Caco-2 (cell line): ENCODE results near the gene MMP19. TPM values are rescaled to one million over a fixed set of nuclear protein-coding genes. Genes with fewer than 3 reads are reported as not detected.
"Not testable (repeated sequence)": the region's sequence is repeated elsewhere in the genome, so short reads cannot be mapped to it uniquely, and the experiment has no call there.

ENCODE experiments used
- BruUV-seq: library from RNA; stranded (reverse); fragments of 400-500 nt; replicated peaks from 2 replicates; lab custom pipeline; 2021; lab: Mats Ljungman, UMichigan
- CTCF ChIA-PET: fragments of 300-600 bp; sonication (Branson Sonifier 250); formaldehyde crosslinking; loops from one replicate; lab custom pipeline; 2022; ENCODE audit warnings: antibody characterized with exemption; lab: Charles Lee
- POLR2A ChIA-PET: fragments of 300-600 bp; sonication (Branson Sonifier 250); formaldehyde crosslinking; loops from one replicate; lab custom pipeline; 2022; ENCODE audit warnings: antibody characterized with exemption; lab: Charles Lee
- DNase-seq, 2 experiments: peaks; one replicate each; pipeline versions ENCODE4 v3.0.0 to v3.0.0-alpha.2; 2020 to 2022
- H3K27me3 ChIP-seq: replicated peaks from 2 replicates; pipeline ENCODE4 v1.6.0; 2011; ENCODE audit warnings: low read length; ENCODE audit not compliant: control insufficient read depth, insufficient read depth
- H3K36me3 ChIP-seq: 2 replicates; pipeline ENCODE4 v1.5.1; 2011; ENCODE audit warnings: low read length; ENCODE audit not compliant: control insufficient read depth, insufficient read depth
- H3K4me1 ChIP-seq: fragments of 250-450 bp; sonication (Bioruptor Pico); 2 replicates; pipeline ENCODE4 v1.5.1; 2020; ENCODE audit warnings: mild to moderate bottlenecking
- H3K4me3 ChIP-seq: 2 replicates; pipeline ENCODE4 v1.5.1; 2011; ENCODE audit warnings: low read depth, mild to moderate bottlenecking, control low read depth, low read length
- H3K9me3 ChIP-seq: fragments of 250-450 bp; sonication (Bioruptor Pico); 2 replicates; pipeline ENCODE4 v1.5.1; 2020; ENCODE audit warnings: mild to moderate bottlenecking, moderate library complexity
- H3K27ac Mint-ChIP-seq: one replicate; pipeline ENCODE4 v1.8.0; 2022; ENCODE audit warnings: mixed read lengths; ENCODE audit not compliant: unreplicated experiment
- H3K27me3 Mint-ChIP-seq: one replicate; pipeline ENCODE4 v1.8.0; 2022; ENCODE audit warnings: mixed read lengths; ENCODE audit not compliant: insufficient read depth, unreplicated experiment
- H3K36me3 Mint-ChIP-seq: one replicate; pipeline ENCODE4 v1.8.0; 2022; ENCODE audit warnings: mild to moderate bottlenecking, mixed read lengths; ENCODE audit not compliant: insufficient read depth, unreplicated experiment
- H3K4me1 Mint-ChIP-seq: one replicate; pipeline ENCODE4 v1.8.0; 2022; ENCODE audit warnings: low read depth, mixed read lengths; ENCODE audit not compliant: unreplicated experiment
- H3K4me3 Mint-ChIP-seq: one replicate; pipeline ENCODE4 v1.8.0; 2022; ENCODE audit warnings: mild to moderate bottlenecking, moderate library complexity, mixed read lengths; ENCODE audit not compliant: unreplicated experiment
- H3K9me3 Mint-ChIP-seq: one replicate; pipeline ENCODE4 v1.8.0; 2022; ENCODE audit warnings: mixed read lengths; ENCODE audit not compliant: unreplicated experiment
- CTCF ChIP-seq, 2 experiments: fragments of 200-600 bp in 1 of 2; IDR thresholded peaks; 1 replicate in 1 of 2; 2 replicates in 1 of 2; pipeline versions ENCODE4 v1.5.1 to v1.8.0; 2011 to 2022; ENCODE audit warnings: antibody characterized with exemption in 1 of 2, control low read depth in 1 of 2, inconsistent platforms in 1 of 2, low read depth in 1 of 2, low read length in 1 of 2, mild to moderate bottlenecking in 1 of 2, moderate library complexity in 1 of 2; ENCODE audit not compliant: insufficient read depth in 1 of 2, severe bottlenecking in 1 of 2, unreplicated experiment in 1 of 2
- intact Hi-C: fragments of 100-400 bp; cut with micrococcal nuclease; formaldehyde crosslinking; loops from one replicate; pipeline ENCODE4 v1.10.0; 2022; ENCODE audit not compliant: unreplicated experiment
- total RNA-seq: library from RNA; stranded (reverse); gene quantifications from 2 replicates; pipeline ENCODE4 v1.2.3, GENCODE V29; 2022

Gene MMP19
- total RNA-seq, 1 experiment from 2014 or later = 2.2 TPM

DNA sequence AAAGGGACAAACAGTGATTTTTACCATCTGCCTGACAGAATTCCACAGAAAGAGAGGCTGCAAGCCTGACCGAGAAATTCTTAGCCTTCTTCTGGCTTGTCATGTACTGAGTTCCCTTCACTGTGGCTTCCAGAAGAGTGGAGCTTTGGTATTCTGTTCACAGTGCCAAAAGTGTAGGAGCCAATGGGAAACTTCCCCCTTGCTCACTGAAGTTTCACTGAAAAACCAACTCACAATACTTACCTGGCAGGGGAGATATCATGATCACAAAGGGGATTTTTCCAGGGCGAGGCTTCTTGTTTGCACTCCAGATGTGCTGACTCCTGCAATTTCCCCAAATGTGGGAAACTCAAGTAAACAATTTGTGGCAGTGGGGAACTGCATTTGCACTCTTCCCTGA is 31.7 kb upstream of the MMP19 start:
- CTCF ChIA-PET = no interaction called here
- no TSS peak for BruUV-seq
- H3K27ac Mint-ChIP-seq = no peak overlapping the region

GRCh38 chr12:55866454-55867004 is 23.8 kb upstream of the MMP19 start:
- H3K4me3 ChIP-seq, CTCF ChIA-PET, H3K4me3 Mint-ChIP-seq, DNase-seq, H3K27ac Mint-ChIP-seq, H3K36me3 ChIP-seq, H3K27me3 Mint-ChIP-seq, H3K36me3 Mint-ChIP-seq, H3K27me3 ChIP-seq, H3K9me3 Mint-ChIP-seq, intact Hi-C loops, H3K4me1 ChIP-seq, H3K9me3 ChIP-seq, BruUV-seq, POLR2A ChIA-PET, H3K4me1 Mint-ChIP-seq: not testable (repeated sequence)

More for the DNA sequence above, 31.7 kb upstream of the MMP19 start:
- Mint-ChIP-seq H3K27me3 (no peaks in the 10 kb centered on the region), H3K9me3 (peaks cover 12% of the 10 kb centered on the region), H3K4me1 (no peaks in the 10 kb centered on the region), H3K36me3 (no peaks in the 10 kb centered on the region), H3K4me3 (no peak overlapping the region)
- no peak for TF ChIP-seq CTCF (IDR thresholded peaks at IDR 0.05; ENCODE audit: insufficient read depth in 1 of 2, low read depth in 1 of 2, low read length in 1 of 2, severe bottlenecking in 1 of 2, unreplicated experiment in 1 of 2)
- POLR2A ChIA-PET = no interaction called here
- Histone ChIP-seq H3K4me1 (no peaks in the 10 kb centered on the region), H3K27me3 (no peaks in the 10 kb centered on the region), H3K36me3 (no peaks in the 10 kb centered on the region), H3K4me3 (no peak overlapping the region), H3K9me3 (peaks cover 10% of the 10 kb centered on the region; the same call in 1 of the 2 replicates)
- intact Hi-C loops = no loop called here
- DNase-seq = no peak

DNA sequence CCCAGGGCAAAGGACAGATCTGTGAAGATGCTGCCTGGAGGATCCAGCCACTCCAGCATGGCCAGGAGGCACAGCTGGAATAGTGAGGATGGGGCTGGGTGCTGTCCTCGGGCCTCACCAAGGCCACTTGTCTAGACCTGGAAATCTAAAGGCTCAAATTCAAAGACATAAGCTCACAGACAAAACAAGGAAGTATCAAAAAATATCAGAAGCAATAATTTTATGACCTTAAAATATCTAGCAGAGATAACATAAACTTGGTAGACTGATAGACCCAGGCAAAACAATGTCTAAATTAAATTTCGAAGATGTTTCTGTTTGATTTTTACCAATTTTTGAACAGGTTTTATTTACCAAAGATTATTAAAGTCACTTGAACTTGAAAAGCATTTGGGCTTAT is 22.6 kb upstream of the MMP19 start:
- Histone ChIP-seq H3K27me3 (no peaks in the 10 kb centered on the region), H3K4me1 (peaks cover 7% of the 10 kb centered on the region; the same call in 1 of the 2 replicates), H3K9me3 (0 out of 2 replicates have a peak, but pooled peaks cover 3% of the 10 kb centered on the region), H3K36me3 (no peaks in the 10 kb centered on the region), H3K4me3 (no peak overlapping the region)
- Mint-ChIP-seq H3K4me3 (no peak overlapping the region), H3K36me3 (no peaks in the 10 kb centered on the region), H3K27me3 (no peaks in the 10 kb centered on the region), H3K4me1 (no peaks in the 10 kb centered on the region), H3K9me3 (no peaks in the 10 kb centered on the region), H3K27ac (no peak overlapping the region)
- DNase-seq = no peak
- no TSS peak for BruUV-seq
- TF ChIP-seq CTCF (IDR thresholded peaks at IDR 0.05; ENCODE audit: insufficient read depth in 1 of 2, low read depth in 1 of 2, low read length in 1 of 2, severe bottlenecking in 1 of 2, unreplicated experiment in 1 of 2) = no peak
- intact Hi-C loops = no loop called here
- ChIA-PET CTCF (no interaction called here), POLR2A (no interaction called here)

DNA sequence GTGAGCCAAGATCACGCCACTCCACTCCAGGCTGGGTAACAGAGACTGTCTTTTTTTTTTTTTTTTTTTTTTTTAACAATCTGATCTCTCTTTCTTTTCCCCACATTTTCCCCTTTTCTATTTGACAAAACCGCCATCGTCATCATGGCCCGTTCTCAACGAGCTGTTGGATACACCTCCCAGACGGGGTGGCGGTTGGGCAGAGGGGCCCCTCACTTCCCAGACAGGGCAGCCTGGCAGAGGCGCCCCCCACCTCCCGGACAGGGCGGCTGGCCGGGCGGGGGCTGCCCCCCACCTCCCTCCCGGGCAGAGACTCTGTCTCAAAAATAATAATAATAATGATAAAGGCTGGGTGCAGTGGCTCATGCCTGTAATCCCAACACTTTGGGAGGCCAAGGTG is 20.2 kb upstream of the MMP19 start:
- H3K27me3 Mint-ChIP-seq, H3K9me3 Mint-ChIP-seq, H3K36me3 ChIP-seq, H3K4me1 Mint-ChIP-seq, H3K4me3 Mint-ChIP-seq, H3K4me3 ChIP-seq, H3K36me3 Mint-ChIP-seq, BruUV-seq, H3K4me1 ChIP-seq, H3K27me3 ChIP-seq, DNase-seq, H3K27ac Mint-ChIP-seq, H3K9me3 ChIP-seq, POLR2A ChIA-PET, intact Hi-C loops: not testable (repeated sequence)
- CTCF ChIA-PET = interaction anchor here (0.7 kb wide), 1 partner anchor 124 kb away, joined by 4 read pairs; no protein-coding TSS in a partner anchor
